ENCODE measurements around the gene SAG. TPM values are rescaled to one million over a fixed set of nuclear protein-coding genes. Genes with fewer than 3 reads are reported as not detected.

Gene SAG
- total and polyA plus RNA-seq, 10 of the 15 experiments (the other 5 are each of a cell fraction or from before 2014, with no cell fraction given), result 0.06 to 0.47 TPM; not detected in 8

DNA sequence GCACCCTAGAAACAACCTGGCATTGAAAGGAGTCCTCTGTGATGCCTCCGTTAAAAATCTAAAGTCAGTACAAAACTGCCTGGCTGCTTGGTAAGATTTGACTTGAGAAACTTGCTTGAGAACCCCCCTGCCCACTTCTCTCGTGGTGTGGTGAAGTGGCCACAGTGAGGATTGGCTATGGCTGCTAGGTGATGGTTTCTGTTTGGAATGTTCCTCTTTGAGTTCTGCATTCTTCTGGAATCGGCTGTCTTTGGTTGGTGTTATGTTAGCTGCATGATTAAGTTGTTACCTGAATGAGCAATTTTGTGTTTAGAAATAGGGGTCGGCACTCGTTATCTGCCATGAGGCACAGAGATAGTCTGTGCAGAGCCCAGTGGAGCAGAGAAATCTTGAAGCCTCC is 21.7 kb upstream of the SAG start:
- no peaks in the 10 kb centered on the region for H3K27me3 ChIP-seq (replicated peaks in 1 of 2; ENCODE audit: control insufficient read depth in 2 of 2, insufficient read depth in 2 of 2, low read length in 1 of 2)
- no peaks in the 10 kb centered on the region for H4K20me1 ChIP-seq (ENCODE audit: control insufficient read depth, insufficient read depth)
- no peak for DNase-seq (ENCODE audit: low read depth, low spot score)
- no peak for ATAC-seq
- BruUV-seq (replicated peaks), result no TSS peak
- WGBS (ENCODE audit: insufficient coverage, insufficient replicate concordance, low lambda C conversion rate, missing lambda C conversion rate), result 93% methylated on average over 5 of the region's 5 CpGs
- no peaks in the 10 kb centered on the region for H3K4me1 ChIP-seq (ENCODE audit: control insufficient read depth, insufficient read depth, low read length)
- no peak overlapping the region for H3K4me2 ChIP-seq (ENCODE audit: control insufficient read depth, insufficient read depth)
- intact Hi-C loops (cut with micrococcal nuclease; ENCODE audit: unreplicated experiment), result no loop called here
- FAIRE-seq, result no peak
- in situ Hi-C loops (cut with MboI), result no loop called here
- no peak overlapping the region for H3K9ac ChIP-seq (ENCODE audit: control insufficient read depth, insufficient read depth, low read length)
- H3K36me3 ChIP-seq (ENCODE audit: control insufficient read depth in 2 of 2, insufficient read depth in 2 of 2, low read length in 1 of 2), result peaks cover 35 to 47% of the 10 kb centered on the region in 2 experiments
- H3K27ac ChIP-seq (ENCODE audit: control insufficient read depth, insufficient read depth), result no peak overlapping the region
- H2AFZ ChIP-seq (ENCODE audit: control insufficient read depth, low read depth, low read length), result no peak overlapping the region
- ChIA-PET POLR2A (no interaction called here), RAD21 (ENCODE audit: unreplicated experiment) (no interaction called here), SMC1A (ENCODE audit: uncharacterized antibody, unreplicated experiment) (interaction anchor here (1.2 kb wide), 1 partner anchor 17 kb away, joined by 3 read pairs; no protein-coding TSS in a partner anchor), CTCF (no interaction called here)
- no peaks in the 10 kb centered on the region for H3K79me2 ChIP-seq (ENCODE audit: control insufficient read depth, insufficient read depth, low read length)
- no peak overlapping the region for H3K4me3 ChIP-seq
- no peaks in the 10 kb centered on the region for H3K9me3 ChIP-seq (replicated peaks; ENCODE audit: control insufficient read depth, insufficient read depth, low read length)
- TF ChIP-seq IRF4 (IDR thresholded peaks at IDR 0.05; ENCODE audit: low read depth, low read length), result no peak
- TF ChIP-seq ZZZ3 (IDR thresholded peaks at IDR 0.05; ENCODE audit: control insufficient read depth, insufficient read length, low read depth), result no peak
- TF ChIP-seq KLF5 (IDR thresholded peaks at IDR 0.05; ENCODE audit: partially characterized antibody), result no peak

GRCh38 chr2:233287871-233288270 is 19.7 kb upstream of the SAG start:
- Histone ChIP-seq H3K27me3 (replicated peaks in 1 of 2; ENCODE audit: control insufficient read depth in 2 of 2, insufficient read depth in 2 of 2, low read length in 1 of 2) (no peaks in the 10 kb centered on the region), H2AFZ (ENCODE audit: control insufficient read depth, low read depth, low read length) (no peak overlapping the region), H3K79me2 (ENCODE audit: control insufficient read depth, insufficient read depth, low read length) (no peaks in the 10 kb centered on the region), H3K9me3 (replicated peaks; ENCODE audit: control insufficient read depth, insufficient read depth, low read length) (no peaks in the 10 kb centered on the region), H3K4me2 (ENCODE audit: control insufficient read depth, insufficient read depth) (no peak overlapping the region), H3K4me3 (no peak overlapping the region), H3K4me1 (ENCODE audit: control insufficient read depth, insufficient read depth, low read length) (no peaks in the 10 kb centered on the region), H3K9ac (ENCODE audit: control insufficient read depth, insufficient read depth, low read length) (no peak overlapping the region), H3K27ac (ENCODE audit: control insufficient read depth, insufficient read depth) (no peak overlapping the region), H3K36me3 (ENCODE audit: control insufficient read depth in 2 of 2, insufficient read depth in 2 of 2, low read length in 1 of 2) (peaks cover 37 to 44% of the 10 kb centered on the region in 2 experiments), H4K20me1 (ENCODE audit: control insufficient read depth, insufficient read depth) (no peaks in the 10 kb centered on the region)
- BruUV-seq (replicated peaks), result no TSS peak
- ChIA-PET POLR2A (no interaction called here), SMC1A (ENCODE audit: uncharacterized antibody, unreplicated experiment) (no interaction called here), RAD21 (ENCODE audit: unreplicated experiment) (no interaction called here), CTCF (interaction anchor here (1.3 kb wide), 1 partner anchor 155 kb away, joined by 3 read pairs; no protein-coding TSS in a partner anchor)
- WGBS (ENCODE audit: insufficient coverage, insufficient replicate concordance, low lambda C conversion rate, missing lambda C conversion rate), result 96% methylated on average over 6 of the region's 6 CpGs
- no peak for FAIRE-seq
- in situ Hi-C loops (cut with MboI) (no loop called here), intact Hi-C loops (cut with micrococcal nuclease; ENCODE audit: unreplicated experiment) (no loop called here)
- DNase-seq (ENCODE audit: low read depth, low spot score), result no peak
- no peak for ATAC-seq
- TF ChIP-seq PBX3 (IDR thresholded peaks at IDR 0.05; ENCODE audit: insufficient replicate concordance, low read depth, low read length) (no peak), CBX3 (IDR thresholded peaks at IDR 0.05; ENCODE audit: borderline replicate concordance, low read depth) (no peak), MLLT1 (IDR thresholded peaks at IDR 0.05) (no peak), JUNB (IDR thresholded peaks at IDR 0.05) (no peak), SP1 (IDR thresholded peaks at IDR 0.05; ENCODE audit: low read depth, low read length) (no peak)
- TF ChIP-seq, protein P1, sequence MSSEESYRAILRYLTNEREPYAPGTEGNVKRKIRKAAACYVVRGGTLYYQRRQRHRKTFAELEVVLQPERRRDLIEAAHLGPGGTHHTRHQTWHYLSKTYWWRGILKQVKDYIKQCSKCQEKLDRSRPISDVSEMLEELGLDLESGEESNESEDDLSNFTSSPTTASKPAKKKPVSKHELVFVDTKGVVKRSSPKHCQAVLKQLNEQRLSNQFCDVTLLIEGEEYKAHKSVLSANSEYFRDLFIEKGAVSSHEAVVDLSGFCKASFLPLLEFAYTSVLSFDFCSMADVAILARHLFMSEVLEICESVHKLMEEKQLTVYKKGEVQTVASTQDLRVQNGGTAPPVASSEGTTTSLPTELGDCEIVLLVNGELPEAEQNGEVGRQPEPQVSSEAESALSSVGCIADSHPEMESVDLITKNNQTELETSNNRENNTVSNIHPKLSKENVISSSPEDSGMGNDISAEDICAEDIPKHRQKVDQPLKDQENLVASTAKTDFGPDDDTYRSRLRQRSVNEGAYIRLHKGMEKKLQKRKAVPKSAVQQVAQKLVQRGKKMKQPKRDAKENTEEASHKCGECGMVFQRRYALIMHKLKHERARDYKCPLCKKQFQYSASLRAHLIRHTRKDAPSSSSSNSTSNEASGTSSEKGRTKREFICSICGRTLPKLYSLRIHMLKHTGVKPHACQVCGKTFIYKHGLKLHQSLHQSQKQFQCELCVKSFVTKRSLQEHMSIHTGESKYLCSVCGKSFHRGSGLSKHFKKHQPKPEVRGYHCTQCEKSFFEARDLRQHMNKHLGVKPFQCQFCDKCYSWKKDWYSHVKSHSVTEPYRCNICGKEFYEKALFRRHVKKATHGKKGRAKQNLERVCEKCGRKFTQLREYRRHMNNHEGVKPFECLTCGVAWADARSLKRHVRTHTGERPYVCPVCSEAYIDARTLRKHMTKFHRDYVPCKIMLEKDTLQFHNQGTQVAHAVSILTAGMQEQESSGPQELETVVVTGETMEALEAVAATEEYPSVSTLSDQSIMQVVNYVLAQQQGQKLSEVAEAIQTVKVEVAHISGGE (CRISPR knock-in tag; IDR thresholded peaks at IDR 0.05), result no peak
